ENCODE measurements around the gene LYRM4. TPM values are rescaled to one million over a fixed set of nuclear protein-coding genes. Genes with fewer than 3 reads are reported as not detected.

The LYRM4 gene
- total RNA-seq, 1 experiment from 2014 or later = 44.3 TPM

DNA sequence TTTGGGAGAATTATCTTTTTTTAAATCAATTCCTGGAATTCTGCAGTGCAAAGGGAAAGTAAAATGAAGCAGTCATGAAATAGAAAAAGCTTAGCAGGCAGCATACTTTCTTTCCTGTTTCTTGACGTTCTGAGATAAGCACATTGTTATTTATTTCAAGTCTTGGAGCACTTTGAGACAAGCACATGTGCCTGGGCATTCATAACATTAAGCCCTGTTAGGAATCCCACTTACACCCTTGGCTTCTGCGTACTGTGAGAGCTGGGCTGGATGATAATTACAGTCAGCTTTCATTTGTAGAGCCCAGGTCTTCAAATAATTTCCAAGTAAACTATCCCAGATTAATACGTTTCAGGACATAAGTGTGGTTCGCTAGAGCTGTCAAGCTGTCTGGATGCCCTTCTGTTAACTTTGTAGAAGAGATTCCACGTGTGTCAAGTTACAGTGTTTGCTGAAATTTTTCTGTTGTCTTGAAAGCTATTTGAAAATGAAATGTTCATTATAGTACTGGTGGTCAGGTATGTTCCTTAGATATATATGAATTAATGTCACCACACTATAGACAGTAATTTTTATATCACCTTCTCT lies 9.4 kb upstream of the LYRM4 start:
- Histone ChIP-seq H3K4ac (ENCODE audit: low read depth, low read length) (no peak overlapping the region), H3K23ac (ENCODE audit: insufficient read length, low read depth, low read length) (no peak overlapping the region), H4K5ac (ENCODE audit: insufficient read length, low read depth, low read length) (no peak overlapping the region), H3K4me2 (ENCODE audit: insufficient read depth, insufficient read length, low read length) (no peak overlapping the region), H3K27ac (ENCODE audit: insufficient read length, low read depth, low read length) (no peak overlapping the region), H3K23me2 (ENCODE audit: insufficient read length, low read depth, low read length, poor library complexity, severe bottlenecking) (no peaks in the 10 kb centered on the region), H4K20me1 (ENCODE audit: control insufficient read depth, insufficient read depth, insufficient read length) (no peaks in the 10 kb centered on the region), H2BK12ac (ENCODE audit: insufficient read length, low read depth, low read length) (no peak overlapping the region), H3T11ph (ENCODE audit: low read length) (no peak overlapping the region), H3K79me2 (ENCODE audit: insufficient read depth, low read length) (0 out of 2 replicates have a peak, but pooled peaks cover 3% of the 10 kb centered on the region), H2AFZ (ENCODE audit: low read length) (no peak overlapping the region), H3K4me1 (ENCODE audit: insufficient read depth, low read length) (no peaks in the 10 kb centered on the region), H4K91ac (ENCODE audit: insufficient read length, low read depth, low read length) (no peak overlapping the region), H2AK5ac (ENCODE audit: insufficient read length, low read length) (no peak overlapping the region), H2BK120ac (ENCODE audit: low read depth, low read length, poor library complexity, severe bottlenecking) (no peak overlapping the region), H3K9me3 (ENCODE audit: control insufficient read depth, low read depth, low read length) (no peaks in the 10 kb centered on the region), H3K56ac (ENCODE audit: insufficient read length, low read depth, low read length) (no peak overlapping the region), H4K8ac (replicated peaks; ENCODE audit: insufficient read length, low read depth, low read length) (no peak overlapping the region), H3K18ac (ENCODE audit: insufficient read length, low read depth, low read length) (no peak overlapping the region), H3K9ac (ENCODE audit: extremely low read depth, insufficient read length, low read length) (no peak overlapping the region), H2BK5ac (ENCODE audit: insufficient read length, low read length) (no peak overlapping the region), H3K14ac (ENCODE audit: insufficient read depth, low read length) (no peak overlapping the region), H3K27me3 (ENCODE audit: insufficient read depth, low read length) (no peaks in the 10 kb centered on the region), H2BK15ac (ENCODE audit: low read depth, low read length) (no peak overlapping the region), H2BK20ac (ENCODE audit: low read depth, low read length, poor library complexity, severe bottlenecking) (no peak overlapping the region), H3K79me1 (ENCODE audit: insufficient read depth, low read depth, low read length, poor library complexity, severe bottlenecking) (no peaks in the 10 kb centered on the region)
- Mint-ChIP-seq H3K27me3 (ENCODE audit: low read depth) (no peaks in the 10 kb centered on the region; the same call in 1 of the 2 replicates), H3K9me3 (peaks cover 3 to 5% of the 10 kb centered on the region in 2 experiments; a peak in 3 of 5 replicates), H3K4me3 (no peak overlapping the region), H3K36me3 (ENCODE audit: insufficient read depth in 1 of 3, low read depth in 3 of 3) (peaks cover 10 to 14% (median 12%) of the 10 kb centered on the region in 3 experiments), H3K4me1 (peaks cover 7 to 8% of the 10 kb centered on the region in 2 experiments), H3K27ac (no peak overlapping the region)
- no peak for DNase-seq
- no CpG with 5 or more reads among the region's 5 CpGs for WGBS (ENCODE audit: extremely low coverage, insufficient read length, low lambda C conversion rate)
- TF ChIP-seq CTCF (conservative IDR thresholded peaks at IDR 0.05) = no peak

Data from H9 (cell line).